Femur (tissue), 1 donor: ENCODE results near the gene EPS8L2.

Experiments used
- DNase-seq: peaks from one replicate; pipeline ENCODE4 v3.0.0-alpha.2; 2017

Gene EPS8L2

GRCh38 chr11:704781-705645, 1.0 kb upstream of the EPS8L2 start:
- DNase-seq, result peak; percentile 25

DNA sequence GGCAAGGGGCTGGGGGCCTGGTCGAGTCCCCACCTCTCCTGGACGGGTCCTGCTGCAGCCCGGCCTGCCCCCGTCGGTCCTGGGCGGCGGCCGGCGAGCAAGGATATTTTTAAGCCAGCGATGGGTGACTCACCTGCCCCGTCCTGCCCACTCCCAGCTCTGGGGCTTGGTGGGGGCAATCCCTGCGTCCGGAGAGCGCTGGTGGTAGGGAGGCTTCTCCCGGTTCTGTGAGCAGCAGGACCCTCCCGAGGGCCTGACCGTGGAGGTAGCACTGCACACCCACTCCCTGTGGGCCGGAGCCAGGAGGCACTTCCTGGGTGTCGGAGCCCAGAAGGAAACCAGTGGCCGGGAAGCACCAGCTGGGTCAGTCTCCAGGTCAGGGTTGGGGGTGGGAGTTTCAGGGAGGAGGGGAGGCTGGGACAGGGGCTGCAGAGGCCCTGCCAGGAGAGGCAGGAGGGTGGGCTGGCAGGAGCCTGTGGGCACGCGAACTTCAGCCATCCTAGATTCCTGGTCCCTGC, 467 bp downstream of the EPS8L2 start:
- peak; percentile 34 for DNase-seq

DNA sequence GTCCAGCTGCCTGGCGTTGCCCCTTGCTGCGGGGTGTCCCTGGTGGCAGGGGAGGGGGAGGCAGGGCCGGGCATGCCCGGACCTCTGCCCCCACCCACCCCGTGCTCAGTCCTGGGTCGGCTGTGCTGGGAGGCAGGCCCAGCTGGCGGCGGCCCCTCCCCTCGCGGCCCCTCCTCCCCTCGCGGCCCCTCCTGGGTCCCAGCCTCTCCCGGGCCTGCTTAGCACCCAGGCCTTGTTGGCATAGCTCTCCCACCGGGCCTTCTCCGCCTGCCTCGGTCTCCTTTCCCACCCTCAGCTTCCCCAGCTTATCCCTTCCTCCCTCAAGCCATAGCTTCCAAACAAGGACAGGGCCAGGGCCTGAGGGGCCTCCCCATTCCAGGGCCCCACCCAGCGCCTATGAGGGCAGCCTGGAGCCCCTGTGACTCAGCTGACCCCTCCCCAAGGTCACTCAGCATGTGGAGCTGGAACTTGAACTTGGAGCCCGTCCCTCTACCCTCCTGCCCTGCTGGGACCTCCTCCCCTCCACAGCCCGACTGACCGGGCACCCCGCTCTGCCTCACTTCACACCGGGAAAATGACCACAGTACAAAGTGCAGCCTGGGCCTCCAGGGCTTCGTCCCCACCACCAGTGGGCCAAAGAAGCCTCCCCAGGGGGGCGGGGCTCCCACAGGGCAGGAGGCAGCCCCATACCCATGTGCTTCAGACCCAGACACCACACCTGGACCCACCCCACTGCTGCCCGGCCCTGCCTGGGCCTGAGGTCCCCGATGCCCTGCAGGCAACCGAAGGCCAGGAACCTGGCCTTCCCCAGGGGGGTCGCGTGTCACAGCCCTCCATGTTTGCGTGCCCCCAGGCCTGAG, 1.2 kb downstream of the EPS8L2 start:
- DNase-seq, result peak; percentile 25

GRCh38 chr11:707817-708420, 1.9 kb downstream of the EPS8L2 start:
- DNase-seq, result peak; percentile 18

GRCh38 chr11:708511-708910, 2.5 kb downstream of the EPS8L2 start:
- DNase-seq, result no peak

DNA sequence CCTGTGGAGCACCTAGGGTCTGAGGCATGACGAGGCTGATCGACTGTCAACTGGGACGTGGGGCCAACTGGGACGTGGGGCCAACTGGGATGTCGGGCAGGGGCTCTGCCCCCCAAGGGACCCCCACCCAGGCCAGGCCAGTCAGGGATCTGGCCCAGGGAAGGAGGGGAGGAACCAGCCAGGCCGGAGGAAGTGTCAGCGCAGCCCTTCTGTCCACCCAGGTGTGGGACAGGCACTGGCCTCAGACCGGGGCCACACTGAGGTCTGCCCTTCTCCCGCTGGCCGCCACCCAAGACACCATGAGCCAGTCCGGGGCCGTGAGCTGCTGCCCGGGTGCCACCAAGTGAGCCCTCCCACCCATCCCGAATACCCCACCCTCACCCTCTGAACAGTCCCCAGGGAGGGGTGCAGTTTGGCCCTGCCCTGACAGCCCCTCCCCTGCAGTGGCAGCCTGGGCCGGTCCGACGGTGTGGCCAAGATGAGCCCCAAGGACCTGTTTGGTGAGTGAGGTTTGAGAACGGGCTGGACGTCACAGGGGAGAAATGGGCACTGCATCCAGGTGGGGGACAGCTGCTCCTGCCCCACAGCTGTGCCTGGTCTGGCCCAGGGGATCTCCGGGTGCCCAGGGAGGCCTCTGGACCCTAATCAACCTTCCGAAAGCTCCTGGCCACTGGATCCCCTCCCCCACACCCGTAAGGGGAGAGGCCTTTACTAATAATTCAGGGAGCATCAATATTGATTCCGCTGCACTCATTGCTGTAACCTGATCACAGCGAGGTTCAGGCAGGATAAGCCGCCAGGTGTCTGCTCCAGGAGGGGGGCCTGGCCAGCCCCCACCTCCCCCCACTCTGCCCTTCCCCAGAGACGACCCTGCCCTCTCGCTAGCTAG, 3.3 kb downstream of the EPS8L2 start:
- DNase-seq, result peak; percentile 27

DNA sequence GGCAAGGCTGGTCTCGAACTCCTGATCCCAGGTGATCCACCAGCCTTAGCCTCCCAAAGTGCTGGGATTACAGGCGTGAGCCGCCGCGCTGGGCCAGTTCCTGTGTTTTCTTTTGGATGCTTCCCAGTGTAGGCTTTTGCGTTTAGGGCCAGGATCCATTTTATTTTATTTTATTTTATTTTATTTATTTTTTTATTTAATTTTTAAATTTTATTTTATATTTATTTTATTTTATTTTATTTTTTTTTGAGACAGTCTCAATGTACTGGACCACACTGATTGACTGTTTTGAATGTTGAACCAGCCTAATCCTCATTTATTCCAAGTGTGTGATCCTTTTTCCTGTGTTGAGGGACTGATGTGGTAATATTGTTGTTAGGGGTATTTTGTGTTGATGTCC, 8.4 kb downstream of the EPS8L2 start:
- DNase-seq, result no peak

GRCh38 chr11:719214-720016, 13.4 kb downstream of the EPS8L2 start:
- DNase-seq, result no peak

DNA sequence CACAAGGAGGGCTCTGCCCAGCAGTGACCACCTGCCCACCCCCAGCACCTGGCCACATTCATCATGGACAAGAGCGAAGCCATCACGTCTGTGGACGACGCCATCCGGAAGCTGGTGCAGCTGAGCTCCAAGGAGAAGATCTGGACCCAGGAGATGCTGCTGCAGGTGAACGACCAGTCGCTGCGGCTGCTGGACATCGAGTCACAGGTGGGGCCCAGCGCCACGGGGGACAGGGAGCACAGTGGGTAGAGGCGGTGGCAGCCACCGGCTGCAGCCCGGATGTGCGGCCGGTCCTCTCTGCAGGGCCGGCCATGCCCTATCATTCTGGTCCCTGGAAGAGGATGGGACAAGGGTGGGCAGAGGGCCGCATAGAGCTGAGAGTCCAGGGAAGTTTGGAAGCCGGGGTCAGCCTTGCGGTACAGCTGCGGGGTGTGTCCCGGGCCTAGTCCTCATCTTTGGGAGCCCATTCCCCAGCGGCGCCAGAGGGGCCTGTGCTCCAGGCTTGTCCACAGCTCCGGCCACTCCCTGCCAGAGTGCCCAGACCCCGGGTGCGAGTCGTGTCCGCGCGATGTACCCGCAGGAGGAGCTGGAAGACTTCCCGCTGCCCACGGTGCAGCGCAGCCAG, 14.1 kb downstream of the EPS8L2 start:
- no peak for DNase-seq

GRCh38 chr11:720642-721246, 14.7 kb downstream of the EPS8L2 start:
- DNase-seq, result no peak

- DNase-seq, result no peak
Measured at GRCh38 chr11:721247-721740, 15.3 kb downstream of the EPS8L2 start.

GRCh38 chr11:721741-722345, 15.8 kb downstream of the EPS8L2 start:
- DNase-seq, result peak; percentile 27

GRCh38 chr11:722346-722811, 16.3 kb downstream of the EPS8L2 start:
- no peak for DNase-seq

GRCh38 chr11:723120-723883, 17.3 kb downstream of the EPS8L2 start:
- DNase-seq, result peak; percentile 38

DNA sequence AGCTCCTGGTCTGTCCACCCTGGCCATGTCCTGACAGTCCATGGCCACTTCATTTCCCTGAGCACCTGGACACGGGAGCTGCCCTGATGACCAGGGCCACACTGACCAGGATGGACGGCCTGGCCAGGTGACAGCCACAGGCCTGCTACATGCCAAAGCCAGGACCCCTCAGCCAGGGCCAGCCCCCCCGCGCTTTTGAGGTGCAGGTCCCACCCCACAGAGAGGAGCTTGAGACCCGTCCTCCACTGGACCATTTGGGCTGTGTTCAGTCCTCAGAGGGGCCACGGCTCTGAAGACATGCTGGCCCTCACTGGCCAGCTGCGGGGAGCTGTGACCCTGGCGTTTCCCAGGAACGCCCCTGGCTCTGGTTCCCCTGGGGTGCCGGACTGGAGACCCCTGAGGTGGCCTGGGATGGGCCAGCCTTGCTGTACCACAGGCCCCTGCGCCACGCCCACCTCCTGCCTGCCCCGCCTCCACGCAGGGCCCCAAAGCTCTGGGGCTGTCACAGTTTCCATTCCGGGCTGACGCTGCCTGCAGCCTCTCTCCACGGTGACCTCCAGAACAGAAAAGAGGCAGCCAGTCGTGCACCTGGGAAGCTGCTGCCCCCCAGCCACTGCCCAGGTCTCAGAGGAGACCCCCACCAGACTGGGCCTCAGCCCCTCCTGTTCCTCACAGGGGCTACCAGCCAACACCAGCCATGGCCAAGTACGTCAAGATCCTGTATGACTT, 18.2 kb downstream of the EPS8L2 start:
- peak; percentile 54 for DNase-seq

GRCh38 chr11:724778-725386, 18.9 kb downstream of the EPS8L2 start:
- DNase-seq, result peak; percentile 25

GRCh38 chr11:725624-726202, 19.7 kb downstream of the EPS8L2 start:
- DNase-seq, result peak; percentile 29
